Measurements from ENCODE around the gene NCS1.

DNA sequence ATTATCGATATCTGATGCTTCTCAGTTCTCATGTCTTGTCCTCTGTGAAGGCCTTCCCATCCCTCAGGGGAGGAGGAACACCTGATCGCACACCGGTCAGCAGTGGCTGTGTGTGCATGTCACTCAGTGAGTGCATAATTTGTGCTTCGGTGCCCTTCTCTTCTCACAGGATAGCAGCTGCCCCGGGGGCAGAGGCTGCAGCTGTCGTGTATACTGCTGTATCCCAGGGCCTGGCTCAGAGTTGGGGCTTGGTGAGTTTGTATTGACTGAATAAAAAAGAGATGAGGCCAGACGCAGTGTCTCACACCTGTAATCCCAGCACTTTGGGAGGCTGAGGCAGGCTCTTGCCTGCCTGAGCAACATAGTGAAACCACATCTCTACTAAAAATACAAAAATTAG lies 49.7 kb upstream of the NCS1 start:
- TF ChIP-seq POLR2AphosphoS5 (IDR thresholded peaks at IDR 0.05; ENCODE audit: low read depth, low read length) (no peak), TAF1 (IDR thresholded peaks at IDR 0.05; ENCODE audit: borderline replicate concordance, insufficient read depth, low read length) (no peak)
